ENCODE measurements around the gene MYMK.

Gene MYMK

GRCh38 chr9:133536080-133536479, 11.3 kb upstream of the MYMK start:
- H3K79me2 ChIP-seq (ENCODE audit: control insufficient read depth, low read length) = no peaks in the 10 kb centered on the region
- H4K20me1 ChIP-seq (ENCODE audit: control insufficient read depth, insufficient read depth, low read depth, low read length) = no peaks in the 10 kb centered on the region
- no peaks in the 10 kb centered on the region for H3K9me2 ChIP-seq (replicated peaks; ENCODE audit: control insufficient read depth, low read length)
- no peak overlapping the region for H3K4me3 ChIP-seq (ENCODE audit: low read length)
- H3F3A ChIP-seq (ENCODE audit: control insufficient read depth, insufficient read depth) = no peaks in the 10 kb centered on the region
- no peaks in the 10 kb centered on the region for H3K36me3 ChIP-seq (ENCODE audit: control insufficient read depth, low read length)
- H3K27ac ChIP-seq (ENCODE audit: low read depth, low read length) = no peak overlapping the region
- TF ChIP-seq EZH2phosphoT487 (IDR thresholded peaks at IDR 0.05; ENCODE audit: borderline replicate concordance, low read length) = no peak
- TF ChIP-seq, protein P1, sequence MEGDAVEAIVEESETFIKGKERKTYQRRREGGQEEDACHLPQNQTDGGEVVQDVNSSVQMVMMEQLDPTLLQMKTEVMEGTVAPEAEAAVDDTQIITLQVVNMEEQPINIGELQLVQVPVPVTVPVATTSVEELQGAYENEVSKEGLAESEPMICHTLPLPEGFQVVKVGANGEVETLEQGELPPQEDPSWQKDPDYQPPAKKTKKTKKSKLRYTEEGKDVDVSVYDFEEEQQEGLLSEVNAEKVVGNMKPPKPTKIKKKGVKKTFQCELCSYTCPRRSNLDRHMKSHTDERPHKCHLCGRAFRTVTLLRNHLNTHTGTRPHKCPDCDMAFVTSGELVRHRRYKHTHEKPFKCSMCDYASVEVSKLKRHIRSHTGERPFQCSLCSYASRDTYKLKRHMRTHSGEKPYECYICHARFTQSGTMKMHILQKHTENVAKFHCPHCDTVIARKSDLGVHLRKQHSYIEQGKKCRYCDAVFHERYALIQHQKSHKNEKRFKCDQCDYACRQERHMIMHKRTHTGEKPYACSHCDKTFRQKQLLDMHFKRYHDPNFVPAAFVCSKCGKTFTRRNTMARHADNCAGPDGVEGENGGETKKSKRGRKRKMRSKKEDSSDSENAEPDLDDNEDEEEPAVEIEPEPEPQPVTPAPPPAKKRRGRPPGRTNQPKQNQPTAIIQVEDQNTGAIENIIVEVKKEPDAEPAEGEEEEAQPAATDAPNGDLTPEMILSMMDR (IDR thresholded peaks at IDR 0.05; ENCODE audit: low read depth, low read length, poor library complexity, severe bottlenecking) = no peak
- H3K27me3 ChIP-seq (ENCODE audit: control insufficient read depth, low read length) = peaks cover 40% of the 10 kb centered on the region
- H3K4me1 ChIP-seq (ENCODE audit: control insufficient read depth, low read length) = peaks cover 23% of the 10 kb centered on the region
- no peaks in the 10 kb centered on the region for H3K9me3 ChIP-seq (ENCODE audit: control insufficient read depth, insufficient read depth, low read length)
- H3K4me2 ChIP-seq (ENCODE audit: low read length) = no peak overlapping the region

GRCh38 chr9:133535306-133535877, 10.6 kb upstream of the MYMK start:
- no peak overlapping the region for H3K27ac ChIP-seq (ENCODE audit: low read depth, low read length)
- TF ChIP-seq, protein P1 (IDR thresholded peaks at IDR 0.05; ENCODE audit: low read depth, low read length, poor library complexity, severe bottlenecking) = no peak
- TF ChIP-seq EZH2phosphoT487 (IDR thresholded peaks at IDR 0.05; ENCODE audit: borderline replicate concordance, low read length) = no peak
- H3K79me2 ChIP-seq (ENCODE audit: control insufficient read depth, low read length) = no peaks in the 10 kb centered on the region
- peaks cover 36% of the 10 kb centered on the region for H3K27me3 ChIP-seq (ENCODE audit: control insufficient read depth, low read length)
- H3K4me2 ChIP-seq (ENCODE audit: low read length) = no peak overlapping the region
- no peaks in the 10 kb centered on the region for H3K9me2 ChIP-seq (replicated peaks; ENCODE audit: control insufficient read depth, low read length)
- H3K36me3 ChIP-seq (ENCODE audit: control insufficient read depth, low read length) = no peaks in the 10 kb centered on the region
- no peaks in the 10 kb centered on the region for H3F3A ChIP-seq (ENCODE audit: control insufficient read depth, insufficient read depth)
- no peaks in the 10 kb centered on the region for H3K9me3 ChIP-seq (ENCODE audit: control insufficient read depth, insufficient read depth, low read length)
- no peaks in the 10 kb centered on the region for H4K20me1 ChIP-seq (ENCODE audit: control insufficient read depth, insufficient read depth, low read depth, low read length)
- peaks cover 16% of the 10 kb centered on the region for H3K4me1 ChIP-seq (ENCODE audit: control insufficient read depth, low read length)
- H3K4me3 ChIP-seq (ENCODE audit: low read length) = no peak overlapping the region

DNA sequence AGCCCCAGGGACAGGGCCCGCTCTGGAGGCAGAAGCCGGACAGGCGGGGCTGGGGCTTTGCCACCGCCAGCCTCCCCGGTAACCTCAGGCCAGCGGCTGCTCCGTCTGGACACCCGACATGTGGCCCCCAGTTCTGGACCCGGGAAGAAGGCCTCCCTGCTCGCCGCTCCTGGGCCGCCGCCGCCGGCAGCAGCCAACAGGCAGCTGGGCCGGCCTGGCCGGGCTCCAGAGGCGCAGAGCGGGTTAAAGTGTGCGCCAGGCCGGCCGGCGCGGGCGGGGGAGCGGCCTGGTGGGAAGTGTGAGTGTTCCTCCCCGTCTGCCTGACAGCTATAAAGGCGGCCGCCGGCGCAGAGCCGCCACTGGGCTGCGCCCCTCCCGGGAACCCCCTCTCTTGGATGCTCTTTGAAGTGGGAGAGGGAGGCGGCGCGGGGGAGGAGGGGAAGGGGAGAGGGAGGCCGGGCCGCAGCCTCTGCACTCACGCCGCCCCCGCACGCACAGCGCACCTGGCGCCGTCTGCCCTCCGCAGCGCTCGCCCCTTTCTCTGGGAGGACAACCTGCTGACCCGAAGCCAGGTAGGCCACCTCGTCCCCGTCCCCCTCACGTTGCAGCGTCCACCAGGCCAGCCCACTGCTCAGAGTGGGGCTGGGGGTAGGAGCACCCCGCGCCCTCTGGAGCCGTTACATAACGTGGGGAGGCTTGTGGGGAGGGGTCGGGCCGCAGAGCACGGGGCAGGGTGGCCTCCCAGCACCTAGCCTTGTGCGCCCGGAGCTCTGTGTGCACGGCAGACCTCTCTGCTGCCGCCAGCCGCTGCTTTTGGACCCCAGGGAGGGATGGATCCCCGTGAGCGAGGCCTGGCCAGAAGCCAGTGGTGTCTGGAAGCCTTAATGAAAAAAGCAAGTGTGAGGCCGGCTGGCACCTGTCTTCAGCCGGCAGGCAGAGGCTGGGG, 9.9 kb upstream of the MYMK start, which contains the start of gene ADAMTSL2:
ADAMTSL2 (plus strand) TSS at position 359 of the 946 bp plus-strand sequence. CDS start 2,009 bp downstream, outside the sequence.
- H3K36me3 ChIP-seq (ENCODE audit: control insufficient read depth, low read length) = no peaks in the 10 kb centered on the region
- no peaks in the 10 kb centered on the region for H3K9me3 ChIP-seq (ENCODE audit: control insufficient read depth, insufficient read depth, low read length)
- H4K20me1 ChIP-seq (ENCODE audit: control insufficient read depth, insufficient read depth, low read depth, low read length) = no peaks in the 10 kb centered on the region
- no peak within 1 kb of the TSS for H3K4me2 ChIP-seq (ENCODE audit: low read length)
- no peaks in the 10 kb centered on the region for H3K9me2 ChIP-seq (replicated peaks; ENCODE audit: control insufficient read depth, low read length)
- H3K79me2 ChIP-seq (ENCODE audit: control insufficient read depth, low read length) = no peaks in the 10 kb centered on the region
- no peak within 1 kb of the TSS for H3K27ac ChIP-seq (ENCODE audit: low read depth, low read length)
- peaks cover 9% of the 10 kb centered on the region for H3K4me1 ChIP-seq (ENCODE audit: control insufficient read depth, low read length)
- H3F3A ChIP-seq (ENCODE audit: control insufficient read depth, insufficient read depth) = no peaks in the 10 kb centered on the region
- no peak within 1 kb of the TSS for H3K4me3 ChIP-seq (ENCODE audit: low read length)
- no peak for TF ChIP-seq EZH2phosphoT487 (IDR thresholded peaks at IDR 0.05; ENCODE audit: borderline replicate concordance, low read length)
- TF ChIP-seq, protein P1 (IDR thresholded peaks at IDR 0.05; ENCODE audit: low read depth, low read length, poor library complexity, severe bottlenecking) = no peak
- H3K27me3 ChIP-seq (ENCODE audit: control insufficient read depth, low read length) = peaks cover 30% of the 10 kb centered on the region

Data from DOHH2 (cell line).